ENCODE results near the gene RBM7. TPM values are rescaled to one million over a fixed set of nuclear protein-coding genes. Genes with fewer than 3 reads are reported as not detected.
A peak's percentile ranks its signal among the peaks of the same experiment; 100 is the strongest.

The RBM7 gene
- total RNA-seq (10 to 100 TPM; 25.5 to 57.3 TPM), polyA plus RNA-seq (10 to 100 TPM in 1 of 2 donors, 1 to 10 TPM in 1; 7.9 to 23.0 TPM)
- long read RNA-seq, donor 1, full-length matches to known transcripts = 19 of 19 reads
- long read RNA-seq, donor 1, partial matches to known transcripts = 0 of 19 reads
- long read RNA-seq, donor 1, other reads (novel, unspliced or antisense) = 0 of 19 reads
- long read RNA-seq, donor 2, full-length matches to known transcripts = 7 of 18 reads
- long read RNA-seq, donor 2, partial matches to known transcripts = 11 of 18 reads
- long read RNA-seq, donor 2, other reads (novel, unspliced or antisense) = 0 of 18 reads
- long read RNA-seq, donor 3, full-length matches to known transcripts = 14 of 14 reads
- long read RNA-seq, donor 3, partial matches to known transcripts = 0 of 14 reads
- long read RNA-seq, donor 3, other reads (novel, unspliced or antisense) = 0 of 14 reads
- long read RNA-seq, donor 4, full-length matches to known transcripts = 9 of 9 reads
- long read RNA-seq, donor 4, partial matches to known transcripts = 0 of 9 reads
- long read RNA-seq, donor 4, other reads (novel, unspliced or antisense) = 0 of 9 reads
- long read RNA-seq, donor 5, full-length matches to known transcripts = 22 of 27 reads
- long read RNA-seq, donor 5, partial matches to known transcripts = 5 of 27 reads
- long read RNA-seq, donor 5, other reads (novel, unspliced or antisense) = 0 of 27 reads

DNA sequence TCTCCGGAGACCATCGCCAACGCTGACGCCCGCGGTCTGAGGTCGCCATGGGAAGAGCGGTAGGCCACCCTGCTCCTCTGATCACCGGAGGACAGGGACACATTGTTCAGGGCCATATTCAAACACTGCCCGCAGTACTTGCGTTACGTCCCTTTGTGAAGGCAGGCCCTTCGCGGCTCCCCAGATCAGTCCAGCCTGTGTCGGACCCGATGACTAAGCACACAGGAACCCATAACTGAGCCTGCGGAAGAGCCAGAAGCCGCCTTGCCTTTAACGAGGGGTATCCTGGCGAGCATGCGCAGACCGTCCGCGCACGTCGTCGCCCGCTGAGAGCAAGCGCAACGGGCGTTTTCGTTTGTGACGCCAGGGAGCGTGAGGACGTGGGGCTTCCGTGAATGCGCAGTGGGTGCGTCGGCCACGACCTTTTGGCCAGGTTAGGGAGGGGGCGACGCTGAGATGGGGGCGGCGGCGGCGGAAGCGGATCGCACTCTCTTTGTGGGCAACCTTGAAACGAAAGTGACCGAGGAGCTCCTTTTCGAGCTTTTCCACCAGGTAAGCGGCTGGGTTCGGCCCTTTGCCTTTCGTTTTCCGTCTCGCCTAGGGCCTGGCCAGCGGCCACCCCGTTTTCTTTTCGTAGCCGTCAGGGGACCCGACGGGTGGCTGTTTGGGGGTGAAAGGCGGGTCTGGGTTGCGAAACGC, at the start of gene RBM7, which contains the start of gene C11orf71:
Gene RBM7 (plus strand): TSS at position 451 of the 699 bp plus-strand sequence. CDS start 6 bp downstream, at position 457.
Gene C11orf71 (minus strand): TSS at position 296 of the 699 bp plus-strand sequence. CDS start 180 bp downstream, at position 116.
- no peaks in the 10 kb centered on the region for H3K27me3 ChIP-seq (ENCODE audit: control insufficient read depth in 3 of 3, insufficient read depth in 3 of 3, low read length in 2 of 3)
- peak within 1 kb of the TSS; percentile 99 to 100 for H3K9ac ChIP-seq (ENCODE audit: insufficient read depth in 1 of 2, low read length in 2 of 2)
- DNase-seq (peak; percentile 98 to 99 (median 99)), ATAC-seq (ENCODE audit: insufficient read depth, low FRiP score) (peak; percentile 96)
- peak within 1 kb of the TSS; percentile 97 to 98 for H3K27ac ChIP-seq (ENCODE audit: low read depth in 1 of 2, low read length in 1 of 2)
- TF ChIP-seq, protein P1, sequence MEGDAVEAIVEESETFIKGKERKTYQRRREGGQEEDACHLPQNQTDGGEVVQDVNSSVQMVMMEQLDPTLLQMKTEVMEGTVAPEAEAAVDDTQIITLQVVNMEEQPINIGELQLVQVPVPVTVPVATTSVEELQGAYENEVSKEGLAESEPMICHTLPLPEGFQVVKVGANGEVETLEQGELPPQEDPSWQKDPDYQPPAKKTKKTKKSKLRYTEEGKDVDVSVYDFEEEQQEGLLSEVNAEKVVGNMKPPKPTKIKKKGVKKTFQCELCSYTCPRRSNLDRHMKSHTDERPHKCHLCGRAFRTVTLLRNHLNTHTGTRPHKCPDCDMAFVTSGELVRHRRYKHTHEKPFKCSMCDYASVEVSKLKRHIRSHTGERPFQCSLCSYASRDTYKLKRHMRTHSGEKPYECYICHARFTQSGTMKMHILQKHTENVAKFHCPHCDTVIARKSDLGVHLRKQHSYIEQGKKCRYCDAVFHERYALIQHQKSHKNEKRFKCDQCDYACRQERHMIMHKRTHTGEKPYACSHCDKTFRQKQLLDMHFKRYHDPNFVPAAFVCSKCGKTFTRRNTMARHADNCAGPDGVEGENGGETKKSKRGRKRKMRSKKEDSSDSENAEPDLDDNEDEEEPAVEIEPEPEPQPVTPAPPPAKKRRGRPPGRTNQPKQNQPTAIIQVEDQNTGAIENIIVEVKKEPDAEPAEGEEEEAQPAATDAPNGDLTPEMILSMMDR (IDR thresholded peaks at IDR 0.05; ENCODE audit: control extremely low read depth, extremely low read depth) = no peak
- H3K4me3 ChIP-seq = peak within 1 kb of the TSS; percentile 48
- peaks cover 0 to 11% (median 5%) of the 10 kb centered on the region in 4 donors for H3K36me3 ChIP-seq (ENCODE audit: control insufficient read depth in 4 of 4, insufficient read depth in 4 of 4, low read length in 4 of 4)
- H3K9me3 ChIP-seq (ENCODE audit: control insufficient read depth in 4 of 4, insufficient read depth in 3 of 4, low read length in 3 of 4) = no peaks in the 10 kb centered on the region
- WGBS, 2 donors = 0% methylated on average over 65 of the region's 65 CpGs
- peaks cover 0 to 24% (median 7%) of the 10 kb centered on the region in 5 donors for H3K4me1 ChIP-seq (ENCODE audit: control insufficient read depth in 5 of 5, insufficient read depth in 5 of 5, low read length in 5 of 5)

DNA sequence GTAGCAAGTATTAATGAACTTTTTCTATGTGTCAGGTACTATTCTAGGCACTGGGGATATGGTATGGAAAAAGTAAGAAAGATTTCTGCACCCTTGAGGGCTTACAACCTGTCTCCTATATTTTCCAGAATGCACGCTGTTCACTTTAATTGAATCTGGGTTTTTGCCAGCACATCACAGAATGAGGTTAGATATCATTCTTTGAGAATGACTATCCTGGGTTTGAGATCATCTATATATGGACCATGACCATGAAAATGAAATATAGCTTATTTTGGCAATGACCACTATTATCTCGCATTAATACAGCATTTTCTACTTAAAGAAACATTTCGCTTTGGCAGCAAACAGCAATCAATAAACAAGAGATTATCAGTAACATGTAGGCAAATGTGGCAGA, 47.0 kb upstream of the RBM7 start:
- TF ChIP-seq, protein P1 (IDR thresholded peaks at IDR 0.05; ENCODE audit: control extremely low read depth, extremely low read depth) = no peak
- WGBS, 2 donors = 87 to 93% methylated on average over 3 of the region's 3 CpGs
- Histone ChIP-seq H3K27me3 (ENCODE audit: control insufficient read depth in 3 of 3, insufficient read depth in 3 of 3, low read length in 2 of 3) (no peaks in the 10 kb centered on the region), H3K4me3 (no peak overlapping the region), H3K9me3 (ENCODE audit: control insufficient read depth in 4 of 4, insufficient read depth in 3 of 4, low read length in 3 of 4) (no peaks in the 10 kb centered on the region), H3K4me1 (ENCODE audit: control insufficient read depth in 5 of 5, insufficient read depth in 5 of 5, low read length in 5 of 5) (no peaks in the 10 kb centered on the region), H3K9ac (ENCODE audit: insufficient read depth in 1 of 2, low read length in 2 of 2) (no peak overlapping the region), H3K36me3 (ENCODE audit: control insufficient read depth in 4 of 4, insufficient read depth in 4 of 4, low read length in 4 of 4) (no peaks in the 10 kb centered on the region), H3K27ac (ENCODE audit: low read depth in 1 of 2, low read length in 1 of 2) (no peak overlapping the region)
- ATAC-seq (ENCODE audit: insufficient read depth, low FRiP score) (no peak), DNase-seq (no peak)

- no peaks in the 10 kb centered on the region for H3K9me3 ChIP-seq (ENCODE audit: control insufficient read depth in 4 of 4, insufficient read depth in 3 of 4, low read length in 3 of 4)
- no peak overlapping the region for H3K4me3 ChIP-seq
- H3K27ac ChIP-seq (ENCODE audit: low read depth in 1 of 2, low read length in 1 of 2) = no peak overlapping the region
- no peak for ATAC-seq (ENCODE audit: insufficient read depth, low FRiP score)
- no peaks in the 10 kb centered on the region for H3K36me3 ChIP-seq (ENCODE audit: control insufficient read depth in 4 of 4, insufficient read depth in 4 of 4, low read length in 4 of 4)
- 82 to 90% methylated on average over 3 of the region's 3 CpGs for WGBS, 2 donors
- no peaks in the 10 kb centered on the region for H3K27me3 ChIP-seq (ENCODE audit: control insufficient read depth in 3 of 3, insufficient read depth in 3 of 3, low read length in 2 of 3)
- no peak overlapping the region for H3K9ac ChIP-seq (ENCODE audit: insufficient read depth in 1 of 2, low read length in 2 of 2)
- H3K4me1 ChIP-seq (ENCODE audit: control insufficient read depth in 5 of 5, insufficient read depth in 5 of 5, low read length in 5 of 5) = no peaks in the 10 kb centered on the region
- DNase-seq = no peak
- TF ChIP-seq, protein P1 (IDR thresholded peaks at IDR 0.05; ENCODE audit: control extremely low read depth, extremely low read depth) = no peak
These were observed 46.4 kb upstream of the RBM7 start for GRCh38 chr11:114354076-114354475.
